HepG2 (cell line): ENCODE results near the gene ECPAS. TPM values are rescaled to one million over a fixed set of nuclear protein-coding genes. Genes with fewer than 3 reads are reported as not detected.

Experiments
- BORCS8-MEF2B ChIP-seq: sonication (generic); formaldehyde crosslinking; IDR thresholded peaks from 2 replicates; pipeline ENCODE4 v1.8.0; 2022; ENCODE audit warnings: mild to moderate bottlenecking, missing genetic modification reagents
- DNMT3B ChIP-seq: conservative IDR thresholded peaks from 2 replicates; pipeline ENCODE4 v1.6.1; 2016; ENCODE audit warnings: missing biosample characterization, control low read depth
- FLYWCH1 ChIP-seq: sonication (generic); formaldehyde crosslinking; IDR thresholded peaks from 2 replicates; pipeline ENCODE4 v1.8.1; 2023; ENCODE audit warnings: mild to moderate bottlenecking, missing genetic modification reagents
- HMG20A ChIP-seq: IDR thresholded peaks from 2 replicates; pipeline ENCODE4 v1.6.1; 2016; ENCODE audit warnings: borderline replicate concordance
- IRF2 ChIP-seq: IDR thresholded peaks from 2 replicates; pipeline ENCODE4 v1.6.1; 2018; ENCODE audit warnings: missing genetic modification reagents, missing compliant biosample characterization
- MED13 ChIP-seq: sonication (generic); formaldehyde crosslinking; IDR thresholded peaks from 2 replicates; pipeline ENCODE4 v1.5.0; 2020; ENCODE audit warnings: missing genetic modification reagents
- MEIS2 ChIP-seq: sonication (generic); formaldehyde crosslinking; IDR thresholded peaks from 2 replicates; pipeline ENCODE4 v1.9.0; 2021; ENCODE audit warnings: mild to moderate bottlenecking, missing genetic modification reagents
- MZF1 ChIP-seq: sonication (generic); formaldehyde crosslinking; IDR thresholded peaks from 2 replicates; pipeline ENCODE4 v1.8.1; 2023; ENCODE audit warnings: mild to moderate bottlenecking, missing genetic modification reagents, borderline replicate concordance
- NFKBIZ ChIP-seq: IDR thresholded peaks from 2 replicates; pipeline ENCODE4 v1.6.1; 2018; ENCODE audit warnings: missing genetic modification reagents, missing compliant biosample characterization
- PTBP1 ChIP-seq: fragments of 200-400 bp; formaldehyde crosslinking; IDR thresholded peaks from 2 replicates; pipeline ENCODE4 v1.6.1; 2018; ENCODE audit warnings: low read length, low read depth; ENCODE audit not compliant: poor library complexity, severe bottlenecking
- REPIN1 ChIP-seq: sonication (generic); formaldehyde crosslinking; IDR thresholded peaks from 2 replicates; pipeline ENCODE4 v1.8.0; 2022; ENCODE audit warnings: missing genetic modification reagents, low read depth, mild to moderate bottlenecking, borderline replicate concordance
- TBP ChIP-seq: sonication (generic); formaldehyde crosslinking; IDR thresholded peaks from 2 replicates; pipeline ENCODE4 v1.5.0; 2020; ENCODE audit warnings: missing genetic modification reagents
- TFDP2 ChIP-seq: sonication (generic); formaldehyde crosslinking; IDR thresholded peaks from 2 replicates; pipeline ENCODE4 v1.4.0; 2020; ENCODE audit warnings: missing genetic modification reagents
- TMF1 ChIP-seq: sonication (generic); formaldehyde crosslinking; IDR thresholded peaks from 2 replicates; pipeline ENCODE4 v1.8.1; 2022; ENCODE audit warnings: low read depth, missing genetic modification reagents
- ZBTB46 ChIP-seq: sonication (generic); formaldehyde crosslinking; IDR thresholded peaks from 2 replicates; pipeline ENCODE4 v1.4.0; 2020; ENCODE audit warnings: mild to moderate bottlenecking, missing genetic modification reagents, borderline replicate concordance
- ZNF224 ChIP-seq: sonication (generic); formaldehyde crosslinking; IDR thresholded peaks from 2 replicates; pipeline ENCODE4 v1.5.0; 2020; ENCODE audit warnings: mild to moderate bottlenecking, missing genetic modification reagents
- ZNF264 ChIP-seq: sonication (generic); formaldehyde crosslinking; IDR thresholded peaks from 2 replicates; pipeline ENCODE4 v1.4.0; 2020; ENCODE audit warnings: missing genetic modification reagents
- ZNF354B ChIP-seq: sonication (generic); formaldehyde crosslinking; IDR thresholded peaks from 2 replicates; pipeline ENCODE4 v1.8.0; 2022; ENCODE audit warnings: mild to moderate bottlenecking, missing genetic modification reagents
- ZNF451 ChIP-seq: sonication (generic); formaldehyde crosslinking; IDR thresholded peaks from 2 replicates; pipeline ENCODE4 v1.5.0; 2020; ENCODE audit warnings: mild to moderate bottlenecking, missing genetic modification reagents
- ZNF557 ChIP-seq: sonication (generic); formaldehyde crosslinking; IDR thresholded peaks from 2 replicates; pipeline ENCODE4 v1.4.0; 2020; ENCODE audit warnings: missing genetic modification reagents
- ZNF660 ChIP-seq: sonication (generic); formaldehyde crosslinking; IDR thresholded peaks from 2 replicates; pipeline ENCODE4 v1.5.1; 2020; ENCODE audit warnings: mild to moderate bottlenecking, low read depth, missing genetic modification reagents, borderline replicate concordance
- ZNF724P ChIP-seq: sonication (generic); formaldehyde crosslinking; IDR thresholded peaks from 2 replicates; pipeline ENCODE4 v1.8.0; 2022; ENCODE audit warnings: missing genetic modification reagents, borderline replicate concordance
- polyA plus RNA-seq, 8 experiments: library from polyadenylated mRNA; depleted of rRNA in 3 of 8; stranded (reverse) in 7 of 8; unstranded in 1 of 8; fragments of >200 nt; fragmentation: Illumina TruSeq in 4 of 8; extraction: Trizol in 4 of 8; gene quantifications; 2 replicates each; pipeline versions ENCODE4 v1.2.1 to v1.2.3, GENCODE V29; 2011 to 2016; ENCODE audit warnings: low read depth in 4 of 8, missing spikeins in 1 of 8, mixed read lengths in 1 of 8; ENCODE audit not compliant: insufficient read depth in 1 of 8
- total RNA-seq, 5 experiments: library from RNA; depleted of rRNA; stranded (reverse); fragments of >200 nt; fragmentation: Illumina TruSeq; extraction: Trizol; gene quantifications; 2 replicates each; pipeline ENCODE4 v1.2.3, GENCODE V29; 2016; ENCODE audit warnings: low read depth in 1 of 5
- TF ChIP-seq, protein P1 (sequence below): IDR thresholded peaks from 2 replicates; pipeline ENCODE4 v1.6.1; 2016
- TF ChIP-seq, protein P2 (sequence below): IDR thresholded peaks from 2 replicates; pipeline ENCODE4 v1.6.1; 2016; ENCODE audit warnings: control low read depth
- TF ChIP-seq, protein P3 (sequence below): sonication (generic); formaldehyde crosslinking; conservative IDR thresholded peaks from 2 replicates; pipeline ENCODE4 v1.4.0; 2020; ENCODE audit warnings: missing genetic modification reagents
- TF ChIP-seq, protein P4 (sequence below): IDR thresholded peaks from 2 replicates; pipeline ENCODE4 v1.6.1; 2016; ENCODE audit warnings: mild to moderate bottlenecking, missing biosample characterization, missing genetic modification reagents

ECPAS gene
- total and polyA plus RNA-seq, 2 of the 13 experiments (the other 11 are each of a cell fraction or from before 2014, with no cell fraction given): 35.3 to 58.0 TPM

GRCh38 chr9:111349766-111350165 is 134.4 kb downstream of the ECPAS start (continued):
- TF ChIP-seq DNMT3B (CRISPR knock-in tag): 0 out of 2 replicates have a peak, but pooled peaks have one; percentile 34
- TF ChIP-seq BORCS8-MEF2B (CRISPR knock-in tag): no peak
- no peak for TF ChIP-seq TMF1 (CRISPR knock-in tag)
- TF ChIP-seq IRF2: peak; percentile 54; the same call in 1 of the 2 replicates
- TF ChIP-seq HMG20A (CRISPR knock-in tag): peak; percentile 100
- TF ChIP-seq, protein P1, sequence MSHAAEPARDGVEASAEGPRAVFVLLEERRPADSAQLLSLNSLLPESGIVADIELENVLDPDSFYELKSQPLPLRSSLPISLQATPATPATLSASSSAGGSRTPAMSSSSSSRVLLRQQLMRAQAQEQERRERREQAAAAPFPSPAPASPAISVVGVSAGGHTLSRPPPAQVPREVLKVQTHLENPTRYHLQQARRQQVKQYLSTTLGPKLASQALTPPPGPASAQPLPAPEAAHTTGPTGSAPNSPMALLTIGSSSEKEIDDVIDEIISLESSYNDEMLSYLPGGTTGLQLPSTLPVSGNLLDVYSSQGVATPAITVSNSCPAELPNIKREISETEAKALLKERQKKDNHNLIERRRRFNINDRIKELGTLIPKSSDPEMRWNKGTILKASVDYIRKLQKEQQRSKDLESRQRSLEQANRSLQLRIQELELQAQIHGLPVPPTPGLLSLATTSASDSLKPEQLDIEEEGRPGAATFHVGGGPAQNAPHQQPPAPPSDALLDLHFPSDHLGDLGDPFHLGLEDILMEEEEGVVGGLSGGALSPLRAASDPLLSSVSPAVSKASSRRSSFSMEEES (CRISPR knock-in tag): peak; percentile 58; the same call in 1 of the 2 replicates
- no peak for TF ChIP-seq PTBP1
- TF ChIP-seq ZBTB46: no peak
- TF ChIP-seq, protein P2, sequence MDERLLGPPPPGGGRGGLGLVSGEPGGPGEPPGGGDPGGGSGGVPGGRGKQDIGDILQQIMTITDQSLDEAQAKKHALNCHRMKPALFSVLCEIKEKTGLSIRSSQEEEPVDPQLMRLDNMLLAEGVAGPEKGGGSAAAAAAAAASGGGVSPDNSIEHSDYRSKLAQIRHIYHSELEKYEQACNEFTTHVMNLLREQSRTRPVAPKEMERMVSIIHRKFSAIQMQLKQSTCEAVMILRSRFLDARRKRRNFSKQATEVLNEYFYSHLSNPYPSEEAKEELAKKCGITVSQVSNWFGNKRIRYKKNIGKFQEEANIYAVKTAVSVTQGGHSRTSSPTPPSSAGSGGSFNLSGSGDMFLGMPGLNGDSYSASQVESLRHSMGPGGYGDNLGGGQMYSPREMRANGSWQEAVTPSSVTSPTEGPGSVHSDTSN: no peak
- no peak for TF ChIP-seq ZNF451 (CRISPR knock-in tag)
- no peak for TF ChIP-seq MED13 (CRISPR knock-in tag)
- no peak for TF ChIP-seq TFDP2 (CRISPR knock-in tag)
- no peak for TF ChIP-seq ZNF724P
- TF ChIP-seq, protein P3, sequence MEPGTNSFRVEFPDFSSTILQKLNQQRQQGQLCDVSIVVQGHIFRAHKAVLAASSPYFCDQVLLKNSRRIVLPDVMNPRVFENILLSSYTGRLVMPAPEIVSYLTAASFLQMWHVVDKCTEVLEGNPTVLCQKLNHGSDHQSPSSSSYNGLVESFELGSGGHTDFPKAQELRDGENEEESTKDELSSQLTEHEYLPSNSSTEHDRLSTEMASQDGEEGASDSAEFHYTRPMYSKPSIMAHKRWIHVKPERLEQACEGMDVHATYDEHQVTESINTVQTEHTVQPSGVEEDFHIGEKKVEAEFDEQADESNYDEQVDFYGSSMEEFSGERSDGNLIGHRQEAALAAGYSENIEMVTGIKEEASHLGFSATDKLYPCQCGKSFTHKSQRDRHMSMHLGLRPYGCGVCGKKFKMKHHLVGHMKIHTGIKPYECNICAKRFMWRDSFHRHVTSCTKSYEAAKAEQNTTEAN: no peak
- no peak for TF ChIP-seq NFKBIZ
- no peak for TF ChIP-seq ZNF264 (CRISPR knock-in tag)
- no peak for TF ChIP-seq ZNF224 (CRISPR knock-in tag)
- TF ChIP-seq MEIS2 (CRISPR knock-in tag): no peak
- TF ChIP-seq ZNF354B (CRISPR knock-in tag): no peak
- TF ChIP-seq, protein P4, sequence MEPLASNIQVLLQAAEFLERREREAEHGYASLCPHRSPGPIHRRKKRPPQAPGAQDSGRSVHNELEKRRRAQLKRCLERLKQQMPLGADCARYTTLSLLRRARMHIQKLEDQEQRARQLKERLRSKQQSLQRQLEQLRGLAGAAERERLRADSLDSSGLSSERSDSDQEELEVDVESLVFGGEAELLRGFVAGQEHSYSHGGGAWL (CRISPR knock-in tag): no peak
- no peak for TF ChIP-seq ZNF660 (CRISPR knock-in tag)
- TF ChIP-seq ZNF557 (CRISPR knock-in tag): no peak
- TF ChIP-seq REPIN1: no peak
- no peak for TF ChIP-seq MZF1 (CRISPR knock-in tag)
- TF ChIP-seq FLYWCH1 (CRISPR knock-in tag): no peak
- TF ChIP-seq TBP (CRISPR knock-in tag): no peak
